Glutamatergic neuron (in vitro differentiated cells): ENCODE results near the gene CEP290. TPM values are rescaled to one million over a fixed set of nuclear protein-coding genes. Genes with fewer than 3 reads are reported as not detected.

Experiments
- DNase-seq: peaks from one replicate; pipeline ENCODE4 v3.0.0; 2022
- H3K27ac Mint-ChIP-seq: one replicate; pipeline ENCODE4 v1.8.0; 2020; ENCODE audit warnings: mild to moderate bottlenecking, mixed read lengths, inconsistent platforms; ENCODE audit not compliant: unreplicated experiment
- H3K27me3 Mint-ChIP-seq: one replicate; pipeline ENCODE4 v1.8.0; 2020; ENCODE audit warnings: mild to moderate bottlenecking, moderate library complexity, mixed read lengths, inconsistent platforms; ENCODE audit not compliant: unreplicated experiment
- H3K36me3 Mint-ChIP-seq: one replicate; pipeline ENCODE4 v1.8.0; 2020; ENCODE audit warnings: mild to moderate bottlenecking, mixed read lengths, inconsistent platforms; ENCODE audit not compliant: unreplicated experiment
- H3K4me1 Mint-ChIP-seq: one replicate; pipeline ENCODE4 v1.8.0; 2020; ENCODE audit warnings: mild to moderate bottlenecking, low read depth, mixed read lengths, inconsistent platforms; ENCODE audit not compliant: unreplicated experiment
- H3K4me3 Mint-ChIP-seq: one replicate; pipeline ENCODE4 v1.8.0; 2020; ENCODE audit warnings: mild to moderate bottlenecking, mixed read lengths, inconsistent platforms; ENCODE audit not compliant: unreplicated experiment
- H3K9me3 Mint-ChIP-seq: one replicate; pipeline ENCODE4 v1.8.0; 2020; ENCODE audit warnings: mild to moderate bottlenecking, moderate library complexity, mixed read lengths, inconsistent platforms; ENCODE audit not compliant: unreplicated experiment
- CTCF ChIP-seq: fragments of 200-600 bp; sonication (generic); IDR thresholded peaks from one replicate; pipeline ENCODE4 v1.5.0; 2021; ENCODE audit not compliant: partially characterized antibody, unreplicated experiment
- total RNA-seq: library from RNA; stranded (reverse); fragmentation: NEBNext Ultra II Directional; extraction: Animal tissue kit (Norgen Biotek cat#: 25700); gene quantifications from one replicate; pipeline ENCODE4 v1.2.1, GENCODE V29; 2021; ENCODE audit not compliant: unreplicated experiment

The CEP290 gene
- total RNA-seq, 1 donor from 2014 or later, result 24.1 TPM

- Mint-ChIP-seq H3K36me3 (no peaks in the 10 kb centered on the region), H3K9me3 (peaks cover 2% of the 10 kb centered on the region), H3K27ac (no peak overlapping the region), H3K27me3 (no peaks in the 10 kb centered on the region), H3K4me1 (no peaks in the 10 kb centered on the region), H3K4me3 (no peak overlapping the region)
- no peak for DNase-seq
- no peak for TF ChIP-seq CTCF
Observed at GRCh38 chr12:88108021-88108420, 33.9 kb downstream of the CEP290 start.

GRCh38 chr12:88093573-88093972 lies 48.3 kb downstream of the CEP290 start:
- Mint-ChIP-seq H3K9me3 (peaks cover 2% of the 10 kb centered on the region), H3K4me1 (peaks cover 12% of the 10 kb centered on the region), H3K4me3 (no peak overlapping the region), H3K27ac (no peak overlapping the region), H3K27me3 (peaks cover 3% of the 10 kb centered on the region), H3K36me3 (no peaks in the 10 kb centered on the region)
- DNase-seq, result no peak
- no peak for TF ChIP-seq CTCF

GRCh38 chr12:88092771-88093170 lies 49.1 kb downstream of the CEP290 start:
- Mint-ChIP-seq H3K27me3 (peaks cover 3% of the 10 kb centered on the region), H3K4me3 (peak overlapping the region; percentile 49), H3K4me1 (peaks cover 12% of the 10 kb centered on the region), H3K27ac (peak overlapping the region; percentile 66), H3K9me3 (peaks cover 2% of the 10 kb centered on the region), H3K36me3 (no peaks in the 10 kb centered on the region)
- no peak for DNase-seq
- TF ChIP-seq CTCF, result no peak

GRCh38 chr12:88084210-88084609 lies 57.7 kb downstream of the CEP290 start:
- TF ChIP-seq CTCF, result no peak
- Mint-ChIP-seq H3K9me3 (no peaks in the 10 kb centered on the region), H3K27ac (no peak overlapping the region), H3K36me3 (no peaks in the 10 kb centered on the region), H3K4me3 (no peak overlapping the region), H3K4me1 (peaks cover 1% of the 10 kb centered on the region), H3K27me3 (peaks cover 1% of the 10 kb centered on the region)
- DNase-seq, result no peak

GRCh38 chr12:88083634-88084033 lies 58.3 kb downstream of the CEP290 start:
- no peak overlapping the region for H3K4me3 Mint-ChIP-seq
- no peak for TF ChIP-seq CTCF
- H3K9me3 Mint-ChIP-seq, result no peaks in the 10 kb centered on the region
- no peaks in the 10 kb centered on the region for H3K36me3 Mint-ChIP-seq
- no peak for DNase-seq
- peaks cover 1% of the 10 kb centered on the region for H3K4me1 Mint-ChIP-seq
- no peak overlapping the region for H3K27ac Mint-ChIP-seq
- peaks cover 1% of the 10 kb centered on the region for H3K27me3 Mint-ChIP-seq
